ENCODE results near the gene DDC.
A peak's percentile ranks its signal among the peaks of the same experiment; 100 is the strongest.

The DDC gene

DNA sequence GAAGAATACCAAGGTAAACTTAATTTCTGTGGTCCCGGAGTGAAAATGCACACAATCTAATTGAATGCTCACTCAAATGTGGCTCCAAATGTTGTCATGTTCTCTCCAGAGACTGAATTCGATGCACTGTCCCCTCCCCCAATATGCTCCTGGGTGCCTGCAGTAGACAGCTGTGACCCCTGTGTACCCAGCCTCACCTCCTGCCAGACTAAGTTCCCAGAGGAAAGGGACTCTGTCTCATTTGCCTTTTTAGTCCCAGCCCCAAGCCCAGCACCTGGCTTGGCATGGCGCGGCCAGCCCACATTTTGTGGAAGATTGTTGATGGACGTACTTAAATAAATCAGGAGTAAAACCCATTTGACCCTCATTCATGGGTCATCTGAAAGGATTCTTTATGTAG lies 93.2 kb downstream of the DDC start:
- H3K4me3 ChIP-seq (ENCODE audit: low read depth, low read length): no peak overlapping the region
- no peak for TF ChIP-seq CTCF (IDR thresholded peaks at IDR 0.05; ENCODE audit: low read depth, low read length, missing control alignments)
- in situ Hi-C loops (cut with HindIII; ENCODE audit: low sequenced_read_pairs): no loop called here
- DNase-seq (ENCODE audit: low read depth): no peak

- in situ Hi-C loops (cut with HindIII; ENCODE audit: low sequenced_read_pairs): no loop called here
- TF ChIP-seq CTCF (IDR thresholded peaks at IDR 0.05; ENCODE audit: low read depth, low read length, missing control alignments): no peak
- no peak for DNase-seq (ENCODE audit: low read depth)
- no peak overlapping the region for H3K4me3 ChIP-seq (ENCODE audit: low read depth, low read length)
These were observed 94.7 kb downstream of the DDC start for GRCh38 chr7:50470250-50471163.

GRCh38 chr7:50469181-50469580 lies 96.0 kb downstream of the DDC start:
- no peak for DNase-seq (ENCODE audit: low read depth)
- in situ Hi-C loops (cut with HindIII; ENCODE audit: low sequenced_read_pairs): no loop called here
- no peak overlapping the region for H3K4me3 ChIP-seq (ENCODE audit: low read depth, low read length)
- TF ChIP-seq CTCF (IDR thresholded peaks at IDR 0.05; ENCODE audit: low read depth, low read length, missing control alignments): no peak

GRCh38 chr7:50467817-50468610 lies 97.2 kb downstream of the DDC start:
- peak; percentile 90 for TF ChIP-seq CTCF (IDR thresholded peaks at IDR 0.05; ENCODE audit: low read depth, low read length, missing control alignments)

GRCh38 chr7:50466815-50467585 lies 98.2 kb downstream of the DDC start:
- no peak overlapping the region for H3K4me3 ChIP-seq (ENCODE audit: low read depth, low read length)
- in situ Hi-C loops (cut with HindIII; ENCODE audit: low sequenced_read_pairs): no loop called here
- DNase-seq (ENCODE audit: low read depth): no peak
- TF ChIP-seq CTCF (IDR thresholded peaks at IDR 0.05; ENCODE audit: low read depth, low read length, missing control alignments): no peak

More at GRCh38 chr7:50467817-50468610, 97.2 kb downstream of the DDC start:
- no peak overlapping the region for H3K4me3 ChIP-seq (ENCODE audit: low read depth, low read length)
- in situ Hi-C loops (cut with HindIII; ENCODE audit: low sequenced_read_pairs): no loop called here
- peak; percentile 32 for DNase-seq (ENCODE audit: low read depth)

GRCh38 chr7:50463035-50463434 lies 102.2 kb downstream of the DDC start:
- no peak overlapping the region for H3K4me3 ChIP-seq (ENCODE audit: low read depth, low read length)
- DNase-seq (ENCODE audit: low read depth): no peak
- in situ Hi-C loops (cut with HindIII; ENCODE audit: low sequenced_read_pairs): no loop called here
- no peak for TF ChIP-seq CTCF (IDR thresholded peaks at IDR 0.05; ENCODE audit: low read depth, low read length, missing control alignments)
